SU-DHL-6 (cell line): ENCODE results near the gene SLX4IP.

Source experiments
- H2AFZ ChIP-seq: fragments of 200-600 bp; sonication (generic); 2 replicates; pipeline ENCODE4 v1.6.1; 2014; ENCODE audit warnings: low read depth, mild to moderate bottlenecking, moderate library complexity, mixed read lengths, antibody characterized with exemption, low read length; ENCODE audit not compliant: severe bottlenecking
- H3F3A ChIP-seq: fragments of 200-600 bp; shearing (Covaris generic); 2 replicates; pipeline ENCODE4 v1.6.0; 2016; ENCODE audit warnings: antibody characterized with exemption, mild to moderate bottlenecking; ENCODE audit not compliant: insufficient read depth
- H3K27ac ChIP-seq: fragments of 200-600 bp; sonication (generic); 2 replicates; pipeline ENCODE4 v1.5.1; 2016; ENCODE audit warnings: low read depth, mild to moderate bottlenecking, low read length, moderate library complexity, mixed read lengths
- H3K27me3 ChIP-seq: fragments of 200-600 bp; sonication (generic), shearing (Covaris generic); 2 replicates; pipeline ENCODE4 v1.6.0; 2014; ENCODE audit warnings: mild to moderate bottlenecking, low read length
- H3K36me3 ChIP-seq: fragments of 200-600 bp; sonication (generic); 2 replicates; pipeline ENCODE4 v1.6.1; 2014; ENCODE audit warnings: mild to moderate bottlenecking, low read length, mixed read lengths
- H3K4me2 ChIP-seq: fragments of 300-600, 200-600 bp; shearing (Covaris generic), sonication (generic); 2 replicates; pipeline ENCODE4 v1.6.0; 2014; ENCODE audit warnings: low read length, low read depth, mild to moderate bottlenecking; ENCODE audit not compliant: poor library complexity, severe bottlenecking
- H3K4me3 ChIP-seq: fragments of 200-600 bp; sonication (generic); 2 replicates; pipeline ENCODE4 v1.5.1; 2014; ENCODE audit warnings: antibody characterized with exemption, low read length, mild to moderate bottlenecking, mixed read lengths; ENCODE audit not compliant: insufficient read depth, poor library complexity, severe bottlenecking
- H3K79me2 ChIP-seq: fragments of 200-600 bp; sonication (generic); 2 replicates; pipeline ENCODE4 v1.6.1; 2014; ENCODE audit warnings: mild to moderate bottlenecking, low read length, moderate library complexity; ENCODE audit not compliant: insufficient read depth
- H3K9ac ChIP-seq: fragments of 200-600 bp; sonication (generic); 2 replicates; pipeline ENCODE4 v1.7.0; 2014; ENCODE audit warnings: mild to moderate bottlenecking, low read length
- H3K9me2 ChIP-seq: fragments of 200-600 bp; sonication (generic); replicated peaks from 2 replicates; pipeline ENCODE4 v1.6.1; 2014; ENCODE audit warnings: low read length; ENCODE audit not compliant: insufficient read depth
- H3K9me3 ChIP-seq: fragments of 200-600 bp; sonication (generic); 2 replicates; pipeline ENCODE4 v1.6.1; 2014; ENCODE audit warnings: low read length, mixed read lengths; ENCODE audit not compliant: insufficient read depth
- H4K20me1 ChIP-seq: fragments of 200-600 bp; sonication (generic); 2 replicates; pipeline ENCODE4 v1.6.1; 2014; ENCODE audit warnings: low read depth, mild to moderate bottlenecking, antibody characterized with exemption, low read length, moderate library complexity, mixed read lengths
- CTCF ChIP-seq: fragments of 200-600 bp; sonication (generic); IDR thresholded peaks from one replicate; pipeline ENCODE4 v1.5.1; 2017; ENCODE audit warnings: antibody characterized with exemption, mild to moderate bottlenecking, low read length, moderate library complexity; ENCODE audit not compliant: insufficient read depth, poor library complexity, severe bottlenecking
- EZH2phosphoT487 ChIP-seq: fragments of 200-600 bp; sonication (generic), shearing (Covaris generic); conservative IDR thresholded peaks from 2 replicates; pipeline ENCODE4 v1.6.1; 2018; ENCODE audit warnings: mild to moderate bottlenecking, antibody characterized with exemption, low read length, moderate library complexity, mixed read lengths

Gene SLX4IP

DNA sequence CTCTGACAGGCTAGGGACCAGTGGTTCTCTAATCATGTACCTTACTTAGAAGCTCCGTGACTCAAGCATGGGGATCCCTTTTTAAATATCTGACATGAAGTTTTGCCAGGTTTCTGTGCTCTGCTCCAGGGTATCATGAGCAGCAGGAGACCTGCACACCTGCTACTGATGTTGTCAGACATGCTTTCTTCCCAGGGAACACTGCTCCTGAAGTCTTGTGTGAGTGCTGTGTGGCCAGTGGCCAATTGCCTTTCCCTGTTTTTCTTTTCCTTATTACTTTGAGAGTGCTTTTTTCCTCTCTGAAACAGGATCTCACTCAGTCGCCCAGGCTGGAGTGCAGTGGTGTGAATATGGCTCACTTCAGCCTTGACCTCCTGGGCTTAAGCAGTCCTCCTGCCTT lies 26.4 kb downstream of the SLX4IP start:
- no peak overlapping the region for H3K9ac ChIP-seq

GRCh38 chr20:10462516-10462915 lies 27.4 kb downstream of the SLX4IP start:
- H3K9me2 ChIP-seq = no peaks in the 10 kb centered on the region

More for the DNA sequence above, 26.4 kb downstream of the SLX4IP start:
- Histone ChIP-seq H2AFZ (no peak overlapping the region), H3K36me3 (0 out of 2 replicates have a peak, but pooled peaks cover 3% of the 10 kb centered on the region), H3K27ac (no peak overlapping the region), H3F3A (no peaks in the 10 kb centered on the region), H3K9me3 (no peaks in the 10 kb centered on the region), H3K27me3 (no peaks in the 10 kb centered on the region), H3K4me2 (no peak overlapping the region), H3K4me3 (no peak overlapping the region), H3K79me2 (peaks cover 46% of the 10 kb centered on the region), H3K9me2 (no peaks in the 10 kb centered on the region), H4K20me1 (no peaks in the 10 kb centered on the region)
- TF ChIP-seq CTCF = no peak
- TF ChIP-seq EZH2phosphoT487 = no peak

GRCh38 chr20:10463622-10464021 lies 28.5 kb downstream of the SLX4IP start:
- H3K27me3 ChIP-seq = no peaks in the 10 kb centered on the region
- H3K9me2 ChIP-seq = no peaks in the 10 kb centered on the region
- TF ChIP-seq CTCF (no peak), EZH2phosphoT487 (no peak)
- H3F3A ChIP-seq = no peaks in the 10 kb centered on the region
- no peak overlapping the region for H2AFZ ChIP-seq
- H3K4me2 ChIP-seq = no peak overlapping the region
- no peak overlapping the region for H3K27ac ChIP-seq
- no peaks in the 10 kb centered on the region for H4K20me1 ChIP-seq
- no peaks in the 10 kb centered on the region for H3K9me3 ChIP-seq
- 0 out of 2 replicates have a peak, but pooled peaks cover 3% of the 10 kb centered on the region for H3K36me3 ChIP-seq
- no peak overlapping the region for H3K4me3 ChIP-seq
- peaks cover 28% of the 10 kb centered on the region for H3K79me2 ChIP-seq
- H3K9ac ChIP-seq = no peak overlapping the region

More at GRCh38 chr20:10462516-10462915, 27.4 kb downstream of the SLX4IP start:
- Histone ChIP-seq H3K79me2 (peaks cover 39% of the 10 kb centered on the region), H3K36me3 (0 out of 2 replicates have a peak, but pooled peaks cover 3% of the 10 kb centered on the region), H4K20me1 (no peaks in the 10 kb centered on the region), H3K4me3 (no peak overlapping the region), H3K9me3 (no peaks in the 10 kb centered on the region), H3K27me3 (no peaks in the 10 kb centered on the region), H3K27ac (no peak overlapping the region), H2AFZ (no peak overlapping the region), H3K4me2 (no peak overlapping the region), H3K9ac (no peak overlapping the region), H3F3A (no peaks in the 10 kb centered on the region)
- no peak for TF ChIP-seq EZH2phosphoT487
- no peak for TF ChIP-seq CTCF
